Measurements from ENCODE around the gene HNRNPU.

The HNRNPU gene

GRCh38 chr1:244864253-244865027 is at the start of gene HNRNPU:
Gene HNRNPU (minus strand): TSS chr1:244864543. CDS start chr1:244864307, 236 bp downstream.
- peak; percentile 92 for FAIRE-seq

GRCh38 chr1:244913806-244914205 is 49.5 kb upstream of the HNRNPU start:
- no peak for FAIRE-seq

- FAIRE-seq = no peak
Measured at GRCh38 chr1:244904119-244904518, 39.8 kb upstream of the HNRNPU start.

GRCh38 chr1:244901400-244902015 is 37.2 kb upstream of the HNRNPU start:
- no peak for FAIRE-seq

GRCh38 chr1:244897476-244898254 is 33.3 kb upstream of the HNRNPU start:
- FAIRE-seq = no peak

- no peak for FAIRE-seq
Measured at GRCh38 chr1:244896550-244896949, 32.2 kb upstream of the HNRNPU start.

- no peak for FAIRE-seq
Measured at GRCh38 chr1:244893836-244894235, 29.5 kb upstream of the HNRNPU start.

- no peak for FAIRE-seq
Measured at GRCh38 chr1:244887281-244887680, 22.9 kb upstream of the HNRNPU start.

- FAIRE-seq = no peak
Measured at GRCh38 chr1:244881552-244882280, 17.4 kb upstream of the HNRNPU start.

GRCh38 chr1:244878681-244879080 is 14.3 kb upstream of the HNRNPU start:
- no peak for FAIRE-seq

GRCh38 chr1:244876228-244876910 is 12.0 kb upstream of the HNRNPU start:
- FAIRE-seq = no peak

GRCh38 chr1:244874974-244875579 is 10.7 kb upstream of the HNRNPU start:
- no peak for FAIRE-seq

GRCh38 chr1:244869950-244870349 is 5.6 kb upstream of the HNRNPU start:
- no peak for FAIRE-seq

- no peak for FAIRE-seq
Measured at GRCh38 chr1:244869364-244869827, 5.1 kb upstream of the HNRNPU start.

- FAIRE-seq = no peak
Measured at GRCh38 chr1:244868484-244869363, 4.4 kb upstream of the HNRNPU start.

- no peak for FAIRE-seq
Measured at GRCh38 chr1:244866355-244866754, 2.0 kb upstream of the HNRNPU start.

GRCh38 chr1:244865820-244866219 is 1.5 kb upstream of the HNRNPU start:
- no peak for FAIRE-seq

- FAIRE-seq = no peak
Measured at GRCh38 chr1:244865028-244865371, 657 bp upstream of the HNRNPU start.

GRCh38 chr1:244863491-244864252 is 671 bp downstream of the HNRNPU start:
- no peak for FAIRE-seq
